SK-N-SH treated with all-trans-retinoic acid at 6 μM for 48 hours (cell line): Measurements from ENCODE around the gene TIMP1.

ENCODE experiments used
- ATAC-seq: fragments of 200-7000 bp; cut with Tn5 transposase; 3 replicates; pipeline ENCODE4 v1.9.1; 2020; ENCODE audit warnings: mild to moderate bottlenecking, moderate library complexity
- ARNTL ChIP-seq: fragments of 450-650 bp; formaldehyde crosslinking; IDR thresholded peaks from 2 replicates; pipeline ENCODE4 v1.5.0; 2020; ENCODE audit warnings: low read depth, mild to moderate bottlenecking, moderate library complexity, borderline replicate concordance
- BACH2 ChIP-seq: fragments of 250-450 bp; sonication (Bioruptor Pico); IDR thresholded peaks from 2 replicates; pipeline ENCODE4 v1.9.0; 2021; ENCODE audit warnings: mild to moderate bottlenecking, borderline replicate concordance
- CREB5 ChIP-seq: fragments of 250-450 bp; sonication (Bioruptor Pico); IDR thresholded peaks from 2 replicates; pipeline ENCODE4 v1.5.1; 2020; ENCODE audit warnings: low read depth, mild to moderate bottlenecking, moderate library complexity
- CSDC2 ChIP-seq: fragments of 250-450 bp; sonication (Bioruptor Pico); IDR thresholded peaks from 2 replicates; pipeline ENCODE4 v1.5.0; 2020; ENCODE audit warnings: mild to moderate bottlenecking, moderate library complexity
- CSRNP3 ChIP-seq: fragments of 250-450 bp; sonication (Bioruptor Pico); IDR thresholded peaks from 2 replicates; pipeline ENCODE4 v1.5.1; 2021; ENCODE audit warnings: mild to moderate bottlenecking, moderate library complexity
- ESRRG ChIP-seq: fragments of 250-450 bp; sonication (Bioruptor Pico); IDR thresholded peaks from 2 replicates; pipeline ENCODE4 v1.6.1; 2021; ENCODE audit warnings: mild to moderate bottlenecking
- GLIS3 ChIP-seq: fragments of 250-450 bp; sonication (Bioruptor Pico); IDR thresholded peaks from 2 replicates; pipeline ENCODE4 v1.5.0; 2020; ENCODE audit warnings: mild to moderate bottlenecking, moderate library complexity
- ISL1 ChIP-seq: fragments of 250-450 bp; sonication (Bioruptor Pico); IDR thresholded peaks from 2 replicates; pipeline ENCODE4 v2.1.2; 2022; ENCODE audit warnings: mild to moderate bottlenecking, moderate library complexity
- OSR1 ChIP-seq: fragments of 250-450 bp; sonication (Bioruptor Pico); IDR thresholded peaks from 2 replicates; pipeline ENCODE4 v1.8.0; 2022; ENCODE audit warnings: moderate library complexity, mild to moderate bottlenecking, inconsistent platforms
- PATZ1 ChIP-seq: fragments of 250-450 bp; sonication (Bioruptor Pico); IDR thresholded peaks from 2 replicates; pipeline ENCODE4 v1.8.0; 2020; ENCODE audit warnings: mild to moderate bottlenecking, moderate library complexity, borderline replicate concordance
- PPARA ChIP-seq: fragments of 250-450 bp; sonication (Bioruptor Pico); IDR thresholded peaks from 2 replicates; pipeline ENCODE4 v1.5.0; 2020; ENCODE audit warnings: mild to moderate bottlenecking, borderline replicate concordance
- RARB ChIP-seq: fragments of 250-450 bp; sonication (Bioruptor Pico); IDR thresholded peaks from 2 replicates; pipeline ENCODE4 v1.8.0; 2021; ENCODE audit warnings: mild to moderate bottlenecking, moderate library complexity
- SNAI2 ChIP-seq: fragments of 250-450 bp; sonication (Bioruptor Pico); IDR thresholded peaks from 2 replicates; pipeline ENCODE4 v1.5.0; 2020; ENCODE audit warnings: mild to moderate bottlenecking, moderate library complexity
- TCF4 ChIP-seq: fragments of 250-450 bp; sonication (Bioruptor Pico); IDR thresholded peaks from 2 replicates; pipeline ENCODE4 v1.8.0; 2021; ENCODE audit warnings: mild to moderate bottlenecking, moderate library complexity, borderline replicate concordance
- TOX ChIP-seq: fragments of 250-450 bp; sonication (Bioruptor Pico); IDR thresholded peaks from 2 replicates; pipeline ENCODE4 v1.8.0; 2021; ENCODE audit warnings: mild to moderate bottlenecking, moderate library complexity, borderline replicate concordance
- TSHZ2 ChIP-seq: fragments of 250-450 bp; sonication (Bioruptor Pico); IDR thresholded peaks from 2 replicates; pipeline ENCODE4 v1.5.0; 2020; ENCODE audit warnings: mild to moderate bottlenecking, moderate library complexity
- ZC3H10 ChIP-seq: fragments of 250-450 bp; sonication (Bioruptor Pico); IDR thresholded peaks from 2 replicates; pipeline ENCODE4 v1.5.1; 2021; ENCODE audit warnings: mild to moderate bottlenecking, moderate library complexity
- ZFP3 ChIP-seq: fragments of 250-450 bp; sonication (Bioruptor Pico); IDR thresholded peaks from 2 replicates; pipeline ENCODE4 v1.5.0; 2020; ENCODE audit warnings: mild to moderate bottlenecking, moderate library complexity
- ZFP30 ChIP-seq: fragments of 450-650 bp; formaldehyde crosslinking; IDR thresholded peaks from 2 replicates; pipeline ENCODE4 v1.5.0; 2022; ENCODE audit warnings: mild to moderate bottlenecking, moderate library complexity
- ZNF565 ChIP-seq: fragments of 450-650 bp; formaldehyde crosslinking; conservative IDR thresholded peaks from 2 replicates; pipeline ENCODE4 v1.5.0; 2020; ENCODE audit warnings: low read depth, mild to moderate bottlenecking, moderate library complexity
- ZNF70 ChIP-seq: fragments of 450-650 bp; formaldehyde crosslinking; IDR thresholded peaks from 2 replicates; pipeline ENCODE4 v1.5.0; 2020; ENCODE audit warnings: mild to moderate bottlenecking, moderate library complexity
- ZNF8 ChIP-seq: fragments of 450-650 bp; formaldehyde crosslinking; IDR thresholded peaks from 2 replicates; pipeline ENCODE4 v1.5.0; 2020; ENCODE audit warnings: mild to moderate bottlenecking, moderate library complexity

Gene TIMP1

GRCh38 chrX:47568656-47569295, 13.5 kb upstream of the TIMP1 start:
- peak; percentile 55 for ATAC-seq
- peak; percentile 39; the same call in 1 of the 2 replicates for TF ChIP-seq ZFP30 (CRISPR knock-in tag)
- no peak for TF ChIP-seq ZNF565 (CRISPR knock-in tag)
- no peak for TF ChIP-seq CSDC2 (CRISPR knock-in tag)

- ATAC-seq = no peak
- TF ChIP-seq ZFP3 (CRISPR knock-in tag) = no peak
- no peak for TF ChIP-seq ESRRG (CRISPR knock-in tag)
- no peak for TF ChIP-seq CREB5
- no peak for TF ChIP-seq ZC3H10
- TF ChIP-seq TCF4 (CRISPR knock-in tag) = no peak
- no peak for TF ChIP-seq SNAI2 (CRISPR knock-in tag)
- no peak for TF ChIP-seq PPARA
- TF ChIP-seq BACH2 (CRISPR knock-in tag) = no peak
- no peak for TF ChIP-seq CSDC2 (CRISPR knock-in tag)
- TF ChIP-seq ZNF8 (CRISPR knock-in tag) = no peak
- no peak for TF ChIP-seq ZNF70 (CRISPR knock-in tag)
- no peak for TF ChIP-seq RARB (CRISPR knock-in tag)
- no peak for TF ChIP-seq TSHZ2 (CRISPR knock-in tag)
- TF ChIP-seq ZNF565 (CRISPR knock-in tag) = no peak
- no peak for TF ChIP-seq ARNTL (CRISPR knock-in tag)
- no peak for TF ChIP-seq TOX (CRISPR knock-in tag)
- TF ChIP-seq PATZ1 (CRISPR knock-in tag) = no peak
- TF ChIP-seq OSR1 (CRISPR knock-in tag) = no peak
- no peak for TF ChIP-seq CSRNP3 (CRISPR knock-in tag)
Measured at GRCh38 chrX:47570794-47571193, 11.4 kb upstream of the TIMP1 start.

GRCh38 chrX:47571215-47571614, 11.0 kb upstream of the TIMP1 start:
- TF ChIP-seq ZNF8 (CRISPR knock-in tag) (no peak), CREB5 (no peak), BACH2 (CRISPR knock-in tag) (no peak), ZFP3 (CRISPR knock-in tag) (no peak), CSRNP3 (CRISPR knock-in tag) (no peak), TSHZ2 (CRISPR knock-in tag) (no peak), ZNF70 (CRISPR knock-in tag) (no peak), ISL1 (CRISPR knock-in tag) (no peak), GLIS3 (CRISPR knock-in tag) (no peak), CSDC2 (CRISPR knock-in tag) (no peak), OSR1 (CRISPR knock-in tag) (no peak), ESRRG (CRISPR knock-in tag) (no peak), PATZ1 (CRISPR knock-in tag) (no peak), SNAI2 (CRISPR knock-in tag) (no peak)
- ATAC-seq = no peak
